Measurements from ENCODE around the gene COMMD9.

The COMMD9 gene

DNA sequence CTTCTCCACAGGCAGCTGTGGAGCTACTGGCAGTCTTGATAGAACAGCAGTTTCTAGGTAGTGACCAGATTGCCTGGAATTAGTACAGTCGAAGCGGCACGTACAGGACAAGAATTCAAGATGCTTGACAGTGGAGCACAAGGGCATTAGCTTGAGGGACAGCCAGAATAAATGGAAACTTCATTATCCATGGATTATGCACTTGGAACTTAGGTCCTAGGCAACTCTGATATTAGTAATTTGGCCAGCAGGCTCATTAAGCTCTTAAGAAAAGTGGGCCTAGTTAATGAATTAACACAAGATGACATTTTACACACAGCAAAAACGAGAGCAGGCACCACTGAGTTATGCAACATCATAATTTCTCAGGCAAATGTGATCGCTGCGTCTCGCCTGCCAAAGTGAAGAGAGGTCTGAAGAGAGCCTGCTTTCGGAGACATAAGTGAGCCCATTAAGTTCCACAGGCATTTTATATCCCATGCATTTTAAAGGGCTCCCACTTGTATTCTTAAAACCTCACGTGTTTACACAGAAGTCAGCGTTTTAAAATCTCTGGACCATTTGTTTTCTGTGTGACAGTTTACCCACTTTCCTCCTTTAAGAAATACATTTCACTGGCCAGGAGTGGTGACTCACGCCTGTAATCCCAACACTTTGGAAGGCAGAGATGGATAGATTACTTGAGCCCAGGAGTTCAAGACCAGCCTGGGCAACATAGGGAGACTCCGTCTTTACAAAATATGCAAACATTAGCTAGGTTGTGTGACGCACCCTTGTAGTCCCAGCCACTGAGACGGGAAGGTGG is 66.2 kb downstream of the COMMD9 start:
- no peak for DNase-seq (ENCODE audit: low read depth)

All from stimulated activated CD8-positive, alpha-beta memory T cell treated with anti-CD3 and anti-CD28 coated beads, Interleukin-12 subunit alpha, Interleukin-12 subunit beta, amount 100 ng/mL, for 4 hours (primary cell).